ENCODE data around the gene UBQLN1. TPM values are rescaled to one million over a fixed set of nuclear protein-coding genes. Genes with fewer than 3 reads are reported as not detected.

UBQLN1 gene
- total RNA-seq, 1 experiment from 2014 or later: 111 TPM

GRCh38 chr9:83639266-83639665 is 68.5 kb downstream of the UBQLN1 start:
- no peak overlapping the region for H2AFZ ChIP-seq (ENCODE audit: low read length)
- Mint-ChIP-seq H3K36me3 (ENCODE audit: insufficient read depth in 1 of 3, low read depth in 3 of 3) (no peaks in the 10 kb centered on the region; a peak in 1 of 7 replicates), H3K9me3 (no peaks in the 10 kb centered on the region), H3K4me1 (no peaks in the 10 kb centered on the region; a peak in 1 of 4 replicates), H3K27ac (peak overlapping the region in 1 of 3 experiments; percentile 70; a peak in 1 of 7 replicates), H3K4me3 (no peak overlapping the region), H3K27me3 (ENCODE audit: low read depth) (no peaks in the 10 kb centered on the region; the same call in 1 of the 2 replicates)
- H4K5ac ChIP-seq (ENCODE audit: insufficient read length, low read depth, low read length): no peak overlapping the region
- H3K18ac ChIP-seq (ENCODE audit: insufficient read length, low read depth, low read length): no peak overlapping the region
- no peak overlapping the region for H2BK12ac ChIP-seq (ENCODE audit: insufficient read length, low read depth, low read length)
- no peak overlapping the region for H2BK20ac ChIP-seq (ENCODE audit: low read depth, low read length, poor library complexity, severe bottlenecking)
- H3K79me1 ChIP-seq (ENCODE audit: insufficient read depth, low read depth, low read length, poor library complexity, severe bottlenecking): no peaks in the 10 kb centered on the region
- H3T11ph ChIP-seq (ENCODE audit: low read length): no peak overlapping the region
- H2BK120ac ChIP-seq (ENCODE audit: low read depth, low read length, poor library complexity, severe bottlenecking): no peak overlapping the region
- H3K23ac ChIP-seq (ENCODE audit: insufficient read length, low read depth, low read length): no peak overlapping the region
- TF ChIP-seq, protein P1, sequence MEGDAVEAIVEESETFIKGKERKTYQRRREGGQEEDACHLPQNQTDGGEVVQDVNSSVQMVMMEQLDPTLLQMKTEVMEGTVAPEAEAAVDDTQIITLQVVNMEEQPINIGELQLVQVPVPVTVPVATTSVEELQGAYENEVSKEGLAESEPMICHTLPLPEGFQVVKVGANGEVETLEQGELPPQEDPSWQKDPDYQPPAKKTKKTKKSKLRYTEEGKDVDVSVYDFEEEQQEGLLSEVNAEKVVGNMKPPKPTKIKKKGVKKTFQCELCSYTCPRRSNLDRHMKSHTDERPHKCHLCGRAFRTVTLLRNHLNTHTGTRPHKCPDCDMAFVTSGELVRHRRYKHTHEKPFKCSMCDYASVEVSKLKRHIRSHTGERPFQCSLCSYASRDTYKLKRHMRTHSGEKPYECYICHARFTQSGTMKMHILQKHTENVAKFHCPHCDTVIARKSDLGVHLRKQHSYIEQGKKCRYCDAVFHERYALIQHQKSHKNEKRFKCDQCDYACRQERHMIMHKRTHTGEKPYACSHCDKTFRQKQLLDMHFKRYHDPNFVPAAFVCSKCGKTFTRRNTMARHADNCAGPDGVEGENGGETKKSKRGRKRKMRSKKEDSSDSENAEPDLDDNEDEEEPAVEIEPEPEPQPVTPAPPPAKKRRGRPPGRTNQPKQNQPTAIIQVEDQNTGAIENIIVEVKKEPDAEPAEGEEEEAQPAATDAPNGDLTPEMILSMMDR (conservative IDR thresholded peaks at IDR 0.05): no peak
- no peak overlapping the region for H3K14ac ChIP-seq (ENCODE audit: insufficient read depth, low read length)
- DNase-seq: no peak
- no peaks in the 10 kb centered on the region for H3K9me3 ChIP-seq (ENCODE audit: control insufficient read depth, low read depth, low read length)
- H3K27me3 ChIP-seq (ENCODE audit: insufficient read depth, low read length): no peaks in the 10 kb centered on the region
- H2BK15ac ChIP-seq (ENCODE audit: low read depth, low read length): no peak overlapping the region
- H3K4ac ChIP-seq (ENCODE audit: low read depth, low read length): no peak overlapping the region
- H4K8ac ChIP-seq (replicated peaks; ENCODE audit: insufficient read length, low read depth, low read length): no peak overlapping the region
- H3K4me1 ChIP-seq (ENCODE audit: insufficient read depth, low read length): no peaks in the 10 kb centered on the region
- no peaks in the 10 kb centered on the region for H3K23me2 ChIP-seq (ENCODE audit: insufficient read length, low read depth, low read length, poor library complexity, severe bottlenecking)
- H3K9ac ChIP-seq (ENCODE audit: extremely low read depth, insufficient read length, low read length): no peak overlapping the region
- no CpG with 5 or more reads among the region's 1 CpG for WGBS (ENCODE audit: extremely low coverage, insufficient read length, low lambda C conversion rate)
- H3K56ac ChIP-seq (ENCODE audit: insufficient read length, low read depth, low read length): no peak overlapping the region
- no peak overlapping the region for H2BK5ac ChIP-seq (ENCODE audit: insufficient read length, low read length)
- H3K79me2 ChIP-seq (ENCODE audit: insufficient read depth, low read length): no peaks in the 10 kb centered on the region
- H3K4me2 ChIP-seq (ENCODE audit: insufficient read depth, insufficient read length, low read length): no peak overlapping the region
- H4K91ac ChIP-seq (ENCODE audit: insufficient read length, low read depth, low read length): no peak overlapping the region
- no peaks in the 10 kb centered on the region for H4K20me1 ChIP-seq (ENCODE audit: control insufficient read depth, insufficient read depth, insufficient read length)
- H2AK5ac ChIP-seq (ENCODE audit: insufficient read length, low read length): no peak overlapping the region
- H3K27ac ChIP-seq (ENCODE audit: insufficient read length, low read depth, low read length): no peak overlapping the region

All from H9 (cell line).